Stimulated activated CD8-positive, alpha-beta memory T cell treated with anti-CD3 and anti-CD28 coated beads, Interleukin-12 subunit alpha, Interleukin-12 subunit beta, amount 100 ng/mL, for 4 hours (primary cell): ENCODE measurements around the gene TNFRSF12A.

ENCODE experiments used
- DNase-seq: peaks from one replicate; pipeline ENCODE4 v3.0.0-alpha.2; 2020; ENCODE audit warnings: low read depth

The TNFRSF12A gene

GRCh38 chr16:3026609-3027488 lies 6.7 kb downstream of the TNFRSF12A start:
- no peak for DNase-seq

GRCh38 chr16:3027489-3027795 lies 7.3 kb downstream of the TNFRSF12A start:
- no peak for DNase-seq

- peak; percentile 77 for DNase-seq
These were observed 8.0 kb downstream of the TNFRSF12A start for GRCh38 chr16:3027983-3028715.

- no peak for DNase-seq
These were observed 8.7 kb downstream of the TNFRSF12A start for GRCh38 chr16:3028716-3029319.

GRCh38 chr16:3029491-3030221 lies 9.5 kb downstream of the TNFRSF12A start:
- no peak for DNase-seq

- DNase-seq = no peak
These were observed 10.3 kb downstream of the TNFRSF12A start for GRCh38 chr16:3030222-3031212.

GRCh38 chr16:3032624-3033023 lies 12.5 kb downstream of the TNFRSF12A start:
- no peak for DNase-seq

- no peak for DNase-seq
These were observed 15.3 kb downstream of the TNFRSF12A start for GRCh38 chr16:3035289-3035971.

GRCh38 chr16:3035972-3036725 lies 16.0 kb downstream of the TNFRSF12A start:
- no peak for DNase-seq

GRCh38 chr16:3036726-3037315 lies 16.7 kb downstream of the TNFRSF12A start, which contains the start of gene BICDL2:
Gene BICDL2 (minus strand): TSS chr16:3036944. CDS start chr16:3035496, 1,448 bp downstream.
- DNase-seq = no peak

GRCh38 chr16:3038256-3038655 lies 18.1 kb downstream of the TNFRSF12A start:
- DNase-seq = no peak

GRCh38 chr16:3038896-3039295 lies 18.7 kb downstream of the TNFRSF12A start:
- no peak for DNase-seq

- DNase-seq = no peak
These were observed 22.2 kb downstream of the TNFRSF12A start for GRCh38 chr16:3042376-3042775.

- no peak for DNase-seq
These were observed 24.5 kb downstream of the TNFRSF12A start for GRCh38 chr16:3044708-3045107.

- no peak for DNase-seq
These were observed 25.8 kb downstream of the TNFRSF12A start, which contains the start of gene MMP25 for GRCh38 chr16:3045758-3046640. Gene MMP25 (plus strand): TSS chr16:3046561. CDS start chr16:3046918, 357 bp downstream.

- no peak for DNase-seq
These were observed 26.6 kb downstream of the TNFRSF12A start for GRCh38 chr16:3046641-3047386.

GRCh38 chr16:3047387-3047720 lies 27.2 kb downstream of the TNFRSF12A start:
- no peak for DNase-seq
